Fibroblast of skin of abdomen (primary cell): Measurements from ENCODE around the gene CEBPZ.
A peak's percentile ranks its signal among the peaks of the same experiment; 100 is the strongest.

Source experiments
- DNase-seq: peaks from one replicate; pipeline ENCODE4 v3.0.0-alpha.2; 2013

The CEBPZ gene

GRCh38 chr2:37173741-37174140 is 57.7 kb downstream of the CEBPZ start:
- DNase-seq: no peak

GRCh38 chr2:37171624-37171950 is 59.8 kb downstream of the CEBPZ start:
- DNase-seq: no peak

GRCh38 chr2:37168217-37168981 is 63.0 kb downstream of the CEBPZ start:
- peak; percentile 32 for DNase-seq

- no peak for DNase-seq
These were observed 63.7 kb downstream of the CEBPZ start for GRCh38 chr2:37167636-37168180.

- no peak for DNase-seq
These were observed 66.6 kb downstream of the CEBPZ start for GRCh38 chr2:37164757-37165156.

- peak; percentile 86 for DNase-seq
These were observed 74.3 kb downstream of the CEBPZ start, which contains the start of gene EIF2AK2 for GRCh38 chr2:37156857-37157714. TSS of gene EIF2AK2 (minus strand) at chr2:37156980. CDS start at chr2:37147806, 9,174 bp downstream.

- DNase-seq: peak; percentile 48
These were observed 75.1 kb downstream of the CEBPZ start for GRCh38 chr2:37156071-37156856.

- no peak for DNase-seq
These were observed 76.6 kb downstream of the CEBPZ start for GRCh38 chr2:37154785-37155184.

GRCh38 chr2:37153224-37153623 is 78.2 kb downstream of the CEBPZ start:
- no peak for DNase-seq
